NCI-H2196 treated with DMSO at 0.1 percent for 48 hours (cell line): Measurements from ENCODE around the gene TRAF7.
"Not testable (repeated sequence)": the region's sequence is repeated elsewhere in the genome, so short reads cannot be mapped to it uniquely, and the experiment has no call there.

Experiments
- DNase-seq: peaks from one replicate; lab custom pipeline; 2025; ENCODE audit not compliant: unreplicated experiment; lab: John Stamatoyannopoulos, UW

The TRAF7 gene

GRCh38 chr16:2198283-2198682, 42.7 kb downstream of the TRAF7 start:
- no peak for DNase-seq

DNA sequence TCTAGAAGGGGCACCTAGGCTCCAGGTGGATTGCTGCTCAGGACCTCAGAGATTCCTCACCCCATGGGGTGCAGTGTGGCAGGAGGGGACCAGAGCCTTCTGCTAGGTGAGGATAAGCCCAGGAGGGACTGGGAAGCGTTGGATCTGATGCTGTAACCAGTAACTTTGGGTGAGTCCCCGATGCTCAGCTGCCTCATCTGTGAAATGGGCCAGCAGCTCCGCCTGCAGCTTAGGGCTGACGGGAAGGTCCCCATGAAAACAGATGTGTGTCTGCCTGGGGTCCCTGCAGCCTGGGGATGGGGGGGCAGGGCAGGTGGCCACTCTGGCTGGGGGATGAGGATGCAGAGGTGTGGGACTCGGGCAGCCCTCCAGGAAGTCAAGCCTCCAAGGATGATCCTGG, 43.5 kb downstream of the TRAF7 start:
- no peak for DNase-seq

DNA sequence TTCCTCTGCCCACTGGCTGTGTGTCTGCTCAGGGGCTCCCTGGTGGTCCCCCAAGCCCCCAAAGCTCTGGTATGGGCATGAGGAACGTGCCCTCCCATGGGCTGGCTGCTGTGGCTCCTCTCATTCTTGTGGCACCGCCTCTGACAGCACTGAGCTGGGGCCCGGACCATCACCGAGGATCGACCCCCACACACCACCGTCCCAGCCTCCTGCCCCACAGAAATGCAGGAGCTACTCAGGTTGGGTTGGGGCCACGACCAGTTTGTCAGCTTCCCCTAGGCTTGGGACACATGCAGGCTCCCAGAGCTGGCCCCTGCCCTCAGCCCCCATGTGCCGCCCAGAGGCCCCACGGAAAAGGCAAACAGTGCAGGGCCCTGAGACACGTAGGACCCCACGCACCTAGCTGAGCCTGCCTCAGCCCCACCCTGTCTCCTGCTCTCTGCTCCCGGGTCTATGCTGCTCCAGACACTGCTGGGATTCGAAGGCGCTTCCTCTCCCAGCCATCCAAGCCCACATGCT, 44.1 kb downstream of the TRAF7 start:
- no peak for DNase-seq

- no peak for DNase-seq
Observed at GRCh38 chr16:2200313-2200712, 44.7 kb downstream of the TRAF7 start.

DNA sequence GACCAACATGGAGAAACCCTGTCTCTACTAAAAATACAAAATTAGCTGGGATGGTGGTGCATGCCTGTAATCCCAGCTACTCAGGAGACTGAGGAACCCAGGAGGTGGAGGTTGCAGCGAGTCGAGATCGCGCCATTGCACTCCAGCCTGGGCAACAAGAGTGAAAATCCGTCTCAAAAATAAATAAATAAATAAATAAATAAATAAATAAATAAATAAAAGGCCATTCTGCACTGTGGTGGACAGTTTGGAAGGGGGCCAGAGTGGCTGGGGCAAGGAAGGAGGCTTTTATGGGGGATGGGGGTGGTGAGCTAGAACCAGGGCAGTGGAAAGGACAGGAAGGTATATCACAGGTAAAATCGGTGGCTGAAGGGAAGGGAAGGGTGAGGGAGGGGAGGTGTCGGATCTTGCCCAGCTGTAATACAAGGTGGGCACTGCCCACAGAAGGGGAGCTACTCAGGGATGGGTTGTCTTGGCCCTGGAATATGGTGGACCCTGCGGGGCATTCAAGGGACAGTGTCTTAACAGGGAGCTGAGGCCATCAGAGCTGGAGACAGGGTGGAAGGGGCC, 47.6 kb downstream of the TRAF7 start:
- not testable (repeated sequence) for DNase-seq

DNA sequence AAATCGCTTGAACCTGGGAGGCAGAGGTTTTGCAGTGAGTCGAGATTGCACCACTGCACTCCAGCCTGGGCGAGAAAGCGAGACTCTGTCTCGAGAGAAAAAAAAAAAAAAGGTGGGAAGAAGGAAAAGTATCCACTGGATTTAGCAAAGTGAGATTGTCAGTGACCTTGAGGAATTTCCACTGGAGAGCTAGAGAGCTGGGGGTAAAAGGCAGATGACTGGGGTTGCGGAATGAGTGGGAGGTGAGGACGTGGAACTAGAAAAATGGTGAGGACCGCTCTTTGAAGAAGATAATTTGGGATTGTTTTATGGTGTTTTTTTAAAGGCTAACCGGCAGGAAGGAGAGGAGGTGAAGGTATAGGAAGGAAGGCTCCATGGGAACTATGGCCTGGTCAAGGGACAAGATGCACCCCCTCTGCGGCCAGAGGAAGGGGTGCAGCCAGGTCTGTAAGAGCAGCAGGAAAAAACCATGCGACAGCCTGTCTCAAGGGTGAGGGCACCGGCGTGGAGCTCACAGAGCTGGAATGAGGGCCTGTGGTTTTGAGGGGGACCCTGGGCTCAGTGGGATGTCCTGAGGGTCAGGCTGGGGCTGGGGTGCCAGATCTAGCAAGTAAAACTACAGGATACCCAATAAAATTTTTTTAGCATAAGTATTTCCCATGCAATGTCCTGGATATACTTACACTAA, 49.0 kb downstream of the TRAF7 start:
- DNase-seq, result no peak

DNA sequence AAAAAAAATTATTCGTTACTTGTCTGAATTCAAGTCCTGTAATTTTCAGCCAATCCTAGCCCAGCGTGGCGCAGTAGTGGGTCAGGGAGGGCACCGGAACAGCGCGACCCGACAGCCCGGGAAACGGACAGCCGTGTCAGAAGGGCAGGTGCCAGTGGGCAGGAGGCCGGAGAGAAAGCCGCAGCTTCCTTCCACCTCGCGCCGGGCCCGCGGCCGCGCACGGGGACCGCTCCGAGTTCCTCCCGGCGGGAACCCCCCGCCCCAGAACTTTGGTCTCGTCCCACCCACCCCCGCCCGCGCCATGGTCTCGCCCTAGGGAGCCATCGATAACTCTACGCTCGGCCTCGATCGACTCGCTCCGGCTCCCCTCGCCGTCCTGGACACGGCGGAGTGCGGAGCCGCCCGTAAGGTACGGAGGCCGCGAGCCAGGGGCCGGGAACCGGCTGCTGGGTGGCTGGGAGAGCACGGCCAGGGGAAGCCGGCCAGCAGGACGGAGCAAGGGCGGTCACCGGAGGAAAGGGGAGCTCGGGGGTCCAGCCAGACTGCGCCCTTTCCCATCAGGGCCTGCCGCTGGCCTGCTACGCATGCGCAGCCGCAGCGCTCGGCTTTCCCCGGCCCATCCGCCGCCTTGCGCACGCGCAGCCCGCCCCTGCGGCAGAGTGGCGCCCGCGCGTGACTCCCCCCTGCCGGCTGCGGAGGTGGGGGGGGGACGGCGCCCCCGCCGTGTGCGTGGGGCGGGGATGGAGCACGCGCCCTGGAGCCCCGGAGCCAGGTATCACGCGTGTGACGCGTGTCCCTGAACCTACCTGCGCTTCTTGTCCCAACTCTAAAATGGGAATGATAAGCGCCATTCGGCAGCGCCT, 49.8 kb downstream of the TRAF7 start, which contains the start of gene MLST8:
TSS of gene MLST8 (plus strand) at position 351 of the 863 bp plus-strand sequence. CDS start 632 bp downstream, outside the sequence.
- DNase-seq, result peak; percentile 72

GRCh38 chr16:2205967-2206313, 50.4 kb downstream of the TRAF7 start:
- DNase-seq, result peak; percentile 53

GRCh38 chr16:2206420-2206779, 50.8 kb downstream of the TRAF7 start:
- no peak for DNase-seq

DNA sequence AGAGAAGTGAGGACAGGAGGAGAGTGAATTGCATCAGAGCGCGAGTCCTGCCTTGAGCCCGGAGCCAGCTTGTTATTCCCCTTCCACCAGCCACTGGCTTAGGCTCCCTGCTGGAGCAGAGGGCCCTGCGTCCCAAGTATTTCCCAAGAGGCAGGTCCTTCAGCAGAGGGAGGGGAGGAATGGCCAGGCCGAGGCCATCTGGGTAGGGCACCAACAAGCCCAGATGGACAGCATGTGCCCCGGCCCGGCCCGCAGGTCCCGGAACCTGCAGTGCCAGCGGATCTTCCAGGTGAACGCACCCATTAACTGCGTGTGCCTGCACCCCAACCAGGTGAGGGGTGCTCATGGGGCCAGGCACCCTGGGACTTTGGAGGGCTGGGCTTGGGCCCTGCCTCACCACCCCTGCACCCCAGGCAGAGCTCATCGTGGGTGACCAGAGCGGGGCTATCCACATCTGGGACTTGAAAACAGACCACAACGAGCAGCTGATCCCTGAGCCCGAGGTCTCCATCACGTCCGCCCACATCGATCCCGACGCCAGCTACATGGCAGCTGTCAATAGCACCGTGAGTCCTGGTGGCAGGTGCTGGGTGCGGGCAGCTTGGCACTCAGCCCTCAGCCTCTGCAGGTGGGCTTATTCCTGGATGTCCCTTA, 51.3 kb downstream of the TRAF7 start:
- no peak for DNase-seq

DNA sequence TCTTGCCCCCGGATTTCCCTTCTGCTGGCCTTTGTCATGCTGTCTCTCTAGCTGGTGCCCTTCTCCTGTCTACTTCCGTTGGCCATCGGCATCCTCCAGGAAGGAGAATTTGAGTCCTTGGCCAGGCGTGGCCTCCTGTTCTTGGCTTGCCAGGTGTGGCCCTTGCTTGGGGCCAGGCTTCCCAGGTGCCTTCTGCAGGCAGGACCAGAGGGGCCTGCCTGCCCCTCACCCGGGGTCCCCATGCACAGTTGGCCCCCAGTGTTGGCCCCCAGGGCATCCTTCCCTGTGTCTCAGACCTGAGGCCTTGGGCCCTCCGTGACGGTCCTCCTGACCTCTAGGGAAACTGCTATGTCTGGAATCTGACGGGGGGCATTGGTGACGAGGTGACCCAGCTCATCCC, 52.3 kb downstream of the TRAF7 start:
- no peak for DNase-seq

- no peak for DNase-seq
Observed at GRCh38 chr16:2208308-2208707, 52.7 kb downstream of the TRAF7 start.

GRCh38 chr16:2208772-2209171, 53.2 kb downstream of the TRAF7 start:
- DNase-seq, result no peak

GRCh38 chr16:2209258-2210008, 53.9 kb downstream of the TRAF7 start:
- no peak for DNase-seq

DNA sequence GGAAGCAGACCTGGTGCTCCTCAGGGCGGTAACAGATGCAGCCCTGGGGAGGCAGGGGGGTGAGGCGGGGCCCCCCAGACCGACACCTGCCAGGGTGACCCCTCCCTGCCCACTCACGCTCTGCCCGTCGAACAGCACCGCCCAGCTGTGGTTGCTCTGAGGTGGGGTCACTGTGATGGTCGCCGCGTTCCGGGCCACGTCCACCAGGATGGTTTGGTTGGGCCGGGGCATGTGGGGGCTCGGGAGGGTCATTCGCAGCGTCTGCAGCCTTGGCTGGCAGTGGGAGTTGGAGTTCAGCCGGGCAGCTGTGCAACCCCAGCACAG, 54.4 kb downstream of the TRAF7 start:
- DNase-seq, result no peak

DNA sequence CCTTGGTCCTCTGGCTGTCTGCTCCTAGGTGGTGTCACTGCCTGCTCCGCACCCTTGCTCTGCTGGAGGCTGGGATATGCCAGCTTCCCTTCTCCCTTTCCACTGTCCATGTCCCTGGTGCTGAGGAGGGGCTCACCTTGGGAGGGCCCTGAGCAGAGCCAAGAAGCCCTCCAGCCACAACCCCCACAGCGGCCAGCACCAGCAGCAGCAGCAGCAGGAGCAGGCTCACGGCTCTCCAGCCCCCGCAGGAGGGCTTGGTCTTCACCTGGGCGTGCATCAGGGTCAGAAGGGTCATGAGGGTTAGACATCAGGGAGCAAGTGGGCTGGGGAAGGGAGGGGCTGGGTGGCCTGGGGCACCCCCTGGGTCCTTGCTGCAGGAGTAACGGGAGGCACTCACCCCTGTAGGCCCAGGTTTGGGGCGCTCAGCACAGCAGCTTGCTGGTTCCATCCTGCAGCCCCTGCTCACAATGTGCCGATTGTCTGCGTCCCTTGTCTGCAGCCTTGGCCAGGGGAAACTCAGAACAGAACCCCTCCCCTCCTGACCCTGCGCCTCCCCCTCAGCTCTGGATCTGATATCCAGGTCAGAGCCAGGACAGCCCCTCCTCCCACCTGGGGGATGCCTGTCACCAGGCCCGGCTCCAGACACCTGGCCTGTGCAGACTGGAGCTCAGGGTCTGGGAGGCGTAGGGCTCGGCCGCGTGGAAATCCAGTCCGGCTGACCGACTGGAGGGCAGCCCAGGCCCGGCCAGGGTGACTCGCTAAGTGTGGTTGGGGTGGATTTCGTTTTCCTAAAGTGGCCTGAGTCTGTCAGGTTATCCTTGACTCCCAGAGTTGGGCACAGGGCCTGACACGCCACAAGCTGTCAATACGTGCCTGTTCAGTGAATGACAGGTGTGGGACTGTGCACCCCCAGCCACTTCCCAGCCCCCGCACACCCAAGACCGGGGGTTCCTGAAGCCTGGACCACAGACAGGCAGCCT, 55.1 kb downstream of the TRAF7 start, which contains the start of gene BRICD5:
TSS of gene BRICD5 (minus strand) at position 478 of the 980 bp plus-strand sequence. CDS start at position 448, 30 bp downstream.
- no peak for DNase-seq

DNA sequence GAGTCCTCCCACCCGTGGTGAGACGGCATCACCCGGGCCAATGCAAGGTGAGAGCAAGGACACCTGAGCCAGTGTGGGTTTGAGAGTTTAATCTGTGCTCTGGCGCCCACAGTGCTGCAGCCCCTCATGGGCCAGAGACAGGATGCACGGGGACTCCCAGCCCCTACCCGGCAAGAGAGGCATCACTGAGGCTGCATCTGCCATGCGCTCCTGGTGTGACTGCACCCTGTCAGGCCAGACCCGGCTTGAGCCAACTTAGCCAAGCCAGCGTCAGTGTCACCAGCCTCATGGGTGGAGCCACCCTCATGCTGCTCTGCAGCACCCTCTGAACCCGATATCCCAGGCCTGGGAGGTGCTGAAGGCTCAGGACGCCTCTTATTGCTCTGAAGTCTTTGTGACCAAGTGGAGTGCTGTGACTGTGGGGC, 56.4 kb downstream of the TRAF7 start:
- no peak for DNase-seq

DNA sequence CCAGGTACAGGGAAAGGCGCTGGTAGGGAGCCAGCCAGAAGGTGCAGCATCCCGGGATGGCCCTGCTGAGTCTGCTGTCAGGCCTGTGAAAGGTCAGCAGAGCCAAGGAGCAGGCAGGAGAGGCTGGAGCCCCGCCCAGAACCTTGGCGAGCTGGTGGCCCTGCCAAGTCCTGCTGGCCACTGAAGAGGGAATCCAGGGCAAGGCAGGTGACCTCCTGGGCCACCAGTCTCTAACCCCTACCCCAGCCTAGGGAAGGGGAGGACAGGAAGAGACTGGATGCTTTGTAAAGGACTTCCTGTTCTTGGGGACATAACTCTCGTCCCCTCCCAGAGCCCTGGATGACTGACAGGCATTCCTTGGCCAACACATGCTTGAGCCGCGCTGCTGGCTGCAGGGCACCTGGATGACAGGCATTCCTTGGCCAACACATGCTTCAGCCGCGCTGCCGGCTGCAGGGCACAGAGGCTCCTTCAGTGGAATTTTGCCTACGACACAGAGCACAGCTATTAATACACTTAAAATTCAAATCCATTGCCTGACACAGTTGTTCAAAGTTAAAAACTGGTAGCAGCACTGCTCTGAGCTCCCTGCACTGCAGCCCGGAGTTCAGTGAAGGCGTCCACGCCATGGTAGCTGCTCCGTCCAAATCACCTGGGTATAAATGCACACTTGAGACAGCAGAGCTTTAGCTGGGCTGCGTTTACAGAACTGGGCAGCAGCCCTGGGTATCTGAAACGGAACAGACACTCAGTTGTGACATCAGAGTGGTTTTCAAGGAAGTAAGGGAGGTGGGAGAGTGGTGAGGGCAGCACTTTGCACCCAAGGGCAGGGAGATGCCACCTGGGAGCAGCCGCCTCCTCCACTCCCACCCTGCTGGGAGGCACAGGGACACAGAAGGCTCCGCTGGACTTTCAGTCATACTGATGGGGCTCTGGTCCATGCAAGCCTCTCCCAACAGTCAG, 57.1 kb downstream of the TRAF7 start:
- DNase-seq, result no peak
